HUES64 (cell line): ENCODE data around the gene EDN1.

ENCODE experiments used
- H3K27ac ChIP-seq: 2 replicates; pipeline ENCODE4 v1.7.0; 2013; ENCODE audit warnings: low read depth, low read length, inconsistent platforms
- H3K27me3 ChIP-seq: 2 replicates; pipeline ENCODE4 v1.6.1; 2013; ENCODE audit warnings: mild to moderate bottlenecking, low read length; ENCODE audit not compliant: insufficient read depth
- H3K36me3 ChIP-seq: 2 replicates; pipeline ENCODE4 v1.6.1; 2013; ENCODE audit warnings: mild to moderate bottlenecking, low read length; ENCODE audit not compliant: insufficient read depth
- H3K4me1 ChIP-seq: 2 replicates; pipeline ENCODE4 v1.6.1; 2013; ENCODE audit warnings: mild to moderate bottlenecking, low read length, moderate library complexity; ENCODE audit not compliant: insufficient read depth
- H3K4me3 ChIP-seq: 2 replicates; pipeline ENCODE4 v1.5.1; 2013; ENCODE audit warnings: mild to moderate bottlenecking, low read length, moderate library complexity
- H3K9ac ChIP-seq: 2 replicates; pipeline ENCODE4 v1.6.1; 2013; ENCODE audit warnings: mild to moderate bottlenecking, low read depth, low read length
- H3K9me3 ChIP-seq: 2 replicates; pipeline ENCODE4 v1.6.1; 2013; ENCODE audit warnings: low read depth, low read length; ENCODE audit not compliant: insufficient read depth
- WGBS: fragments of 150-250, 120-280 bp; methylation state at CpG from one replicate; pipeline ENCODE4 v1.1.7; 2013; ENCODE audit warnings: missing lambda C conversion rate; 5-methylcytosine and 5-hydroxymethylcytosine counted together

The EDN1 gene

DNA sequence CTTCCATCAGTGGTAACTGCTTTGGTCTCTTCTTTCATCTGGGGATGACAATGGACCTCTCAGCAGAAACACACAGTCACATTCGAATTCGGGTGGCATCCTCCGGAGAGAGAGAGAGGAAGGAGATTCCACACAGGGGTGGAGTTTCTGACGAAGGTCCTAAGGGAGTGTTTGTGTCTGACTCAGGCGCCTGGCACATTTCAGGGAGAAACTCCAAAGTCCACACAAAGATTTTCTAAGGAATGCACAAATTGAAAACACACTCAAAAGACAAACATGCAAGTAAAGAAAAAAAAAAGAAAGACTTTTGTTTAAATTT lies 6.1 kb downstream of the EDN1 start:
- peaks cover 14% of the 10 kb centered on the region for H3K4me1 ChIP-seq
- no peak overlapping the region for H3K27ac ChIP-seq
- H3K9ac ChIP-seq: no peak overlapping the region
- peaks cover 5% of the 10 kb centered on the region; the same call in 1 of the 2 replicates for H3K27me3 ChIP-seq
- H3K9me3 ChIP-seq: no peaks in the 10 kb centered on the region
- H3K36me3 ChIP-seq: peaks cover 29% of the 10 kb centered on the region; the same call in 1 of the 2 replicates
- H3K4me3 ChIP-seq: no peak overlapping the region
- WGBS: 61% methylated on average over 5 of the region's 5 CpGs

DNA sequence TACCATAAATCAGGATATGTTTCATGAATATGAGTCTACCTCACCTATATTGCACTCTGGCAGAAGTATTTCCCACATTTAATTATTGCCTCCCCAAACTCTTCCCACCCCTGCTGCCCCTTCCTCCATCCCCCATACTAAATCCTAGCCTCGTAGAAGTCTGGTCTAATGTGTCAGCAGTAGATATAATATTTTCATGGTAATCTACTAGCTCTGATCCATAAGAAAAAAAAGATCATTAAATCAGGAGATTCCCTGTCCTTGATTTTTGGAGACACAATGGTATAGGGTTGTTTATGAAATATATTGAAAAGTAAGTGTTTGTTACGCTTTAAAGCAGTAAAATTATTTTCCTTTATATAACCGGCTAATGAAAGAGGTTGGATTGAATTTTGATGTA lies 6.4 kb downstream of the EDN1 start:
- peaks cover 29% of the 10 kb centered on the region; the same call in 1 of the 2 replicates for H3K36me3 ChIP-seq
- H3K4me3 ChIP-seq: no peak overlapping the region
- no peaks in the 10 kb centered on the region for H3K9me3 ChIP-seq
- peaks cover 10% of the 10 kb centered on the region for H3K4me1 ChIP-seq
- no peak overlapping the region for H3K27ac ChIP-seq
- WGBS: 90% methylated on average over 2 of the region's 3 CpGs
- 0 out of 2 replicates have a peak, but pooled peaks cover 1% of the 10 kb centered on the region for H3K27me3 ChIP-seq
- H3K9ac ChIP-seq: no peak overlapping the region

DNA sequence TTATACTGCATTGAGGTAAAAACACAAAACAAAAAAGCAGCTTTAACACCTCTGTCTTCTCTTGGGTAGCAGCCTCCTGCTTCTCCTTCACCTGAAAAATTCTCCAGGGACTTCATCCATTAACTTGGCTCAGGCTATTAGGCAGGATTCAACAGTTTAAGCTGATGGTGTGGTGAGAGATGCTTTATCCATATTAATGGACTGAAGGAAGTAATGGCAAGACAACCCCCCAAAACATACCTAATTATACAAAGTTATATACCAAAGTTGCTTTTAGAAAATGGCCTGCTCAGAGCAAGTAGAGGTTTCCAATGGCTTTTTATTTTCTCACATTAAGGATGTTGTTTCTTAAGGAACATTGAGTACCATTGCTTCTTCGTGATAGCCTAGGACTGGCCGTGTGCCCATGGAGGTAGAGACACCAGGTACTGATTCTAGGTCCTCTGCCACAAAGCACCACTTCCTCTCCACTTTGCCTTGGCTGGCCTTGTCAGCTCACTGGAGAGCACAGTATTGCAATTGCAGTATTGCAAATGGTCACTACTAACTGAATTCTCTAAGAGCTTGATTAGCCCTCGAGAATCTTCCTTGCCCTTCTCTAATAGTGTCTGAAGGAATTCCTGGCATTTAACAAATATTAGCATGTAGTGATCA lies 7.3 kb downstream of the EDN1 start:
- WGBS: 94% methylated on average over 3 of the region's 3 CpGs
- H3K4me1 ChIP-seq: peaks cover 2% of the 10 kb centered on the region; the same call in 1 of the 2 replicates

DNA sequence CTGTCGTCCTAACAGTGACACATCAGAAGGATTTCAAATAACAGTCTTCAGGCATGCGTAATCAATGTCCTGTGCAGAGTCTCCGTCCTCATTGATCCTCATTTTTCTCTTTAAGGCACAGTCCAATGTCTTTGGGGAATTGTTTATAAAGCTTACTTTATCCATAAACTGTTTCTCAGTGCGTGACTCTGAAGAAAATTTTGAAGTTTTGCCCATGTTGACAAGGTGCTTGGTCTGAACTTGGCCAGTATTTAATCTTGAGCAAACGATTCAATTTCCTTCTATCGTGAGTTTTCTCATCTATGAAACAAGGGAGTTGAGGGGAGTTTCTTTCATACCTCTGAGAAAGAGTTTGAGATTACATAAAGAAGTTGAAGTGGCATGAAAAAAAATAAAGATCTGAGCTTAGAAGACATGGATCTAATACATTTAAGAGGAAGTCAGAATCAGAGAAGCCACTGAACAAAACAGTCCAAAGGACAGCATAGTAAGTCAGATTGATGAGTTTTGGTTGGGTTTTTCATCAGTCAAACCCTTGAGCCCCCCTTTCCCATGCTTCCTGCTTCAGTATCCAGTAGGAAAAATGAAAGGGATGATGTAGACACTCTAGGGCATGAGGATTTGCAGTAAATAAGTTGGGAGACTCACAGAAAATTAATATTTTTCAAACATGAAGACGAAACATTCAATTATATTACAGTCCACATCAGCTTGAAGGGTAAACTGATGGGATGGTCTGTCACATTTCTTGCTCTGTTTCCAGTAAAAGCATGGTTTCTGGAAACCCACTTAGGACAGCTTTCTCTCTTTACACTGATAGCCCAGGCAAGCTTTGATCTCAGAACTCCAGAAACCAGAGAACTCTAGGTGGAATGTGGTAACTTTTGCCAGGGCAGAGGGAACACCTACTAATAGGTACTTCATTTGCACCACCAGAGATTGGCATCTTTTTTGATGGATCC lies 8.1 kb downstream of the EDN1 start:
- Histone ChIP-seq H3K36me3 (peaks cover 21% of the 10 kb centered on the region; the same call in 1 of the 2 replicates), H3K27me3 (no peaks in the 10 kb centered on the region), H3K27ac (no peak overlapping the region), H3K9me3 (no peaks in the 10 kb centered on the region), H3K4me1 (no peaks in the 10 kb centered on the region), H3K9ac (no peak overlapping the region), H3K4me3 (no peak overlapping the region)
- WGBS: 95% methylated on average over 7 of the region's 7 CpGs

More for the DNA sequence above, 7.3 kb downstream of the EDN1 start:
- Histone ChIP-seq H3K27ac (no peak overlapping the region), H3K9ac (no peak overlapping the region), H3K27me3 (no peaks in the 10 kb centered on the region), H3K9me3 (no peaks in the 10 kb centered on the region), H3K4me3 (no peak overlapping the region), H3K36me3 (peaks cover 29% of the 10 kb centered on the region; the same call in 1 of the 2 replicates)

DNA sequence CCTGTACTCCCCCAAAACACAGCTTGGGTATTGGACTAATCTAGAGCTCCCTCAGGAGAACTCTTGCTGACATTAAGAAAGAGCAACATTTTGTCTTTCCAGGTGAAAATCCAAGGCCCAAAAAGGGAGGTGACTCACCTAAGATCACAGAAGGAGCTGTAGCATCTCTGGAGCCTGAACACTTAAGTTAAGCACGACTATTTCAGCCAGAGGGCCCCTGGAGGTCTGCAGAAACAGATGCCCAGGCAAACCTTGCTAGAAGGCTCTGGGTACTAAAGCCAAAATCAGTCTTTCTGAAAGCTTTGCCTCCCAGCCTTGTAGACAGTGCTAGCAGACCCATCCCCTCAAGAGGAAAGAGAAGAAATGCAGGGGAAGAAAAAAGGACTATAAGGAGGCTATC lies 8.8 kb downstream of the EDN1 start:
- no peak overlapping the region for H3K27ac ChIP-seq
- no peak overlapping the region for H3K4me3 ChIP-seq
- H3K9me3 ChIP-seq: no peaks in the 10 kb centered on the region
- H3K9ac ChIP-seq: no peak overlapping the region
- 85% methylated on average over 1 of the region's 1 CpG for WGBS
- peaks cover 15% of the 10 kb centered on the region; the same call in 1 of the 2 replicates for H3K36me3 ChIP-seq
- H3K4me1 ChIP-seq: no peaks in the 10 kb centered on the region
- no peaks in the 10 kb centered on the region for H3K27me3 ChIP-seq

DNA sequence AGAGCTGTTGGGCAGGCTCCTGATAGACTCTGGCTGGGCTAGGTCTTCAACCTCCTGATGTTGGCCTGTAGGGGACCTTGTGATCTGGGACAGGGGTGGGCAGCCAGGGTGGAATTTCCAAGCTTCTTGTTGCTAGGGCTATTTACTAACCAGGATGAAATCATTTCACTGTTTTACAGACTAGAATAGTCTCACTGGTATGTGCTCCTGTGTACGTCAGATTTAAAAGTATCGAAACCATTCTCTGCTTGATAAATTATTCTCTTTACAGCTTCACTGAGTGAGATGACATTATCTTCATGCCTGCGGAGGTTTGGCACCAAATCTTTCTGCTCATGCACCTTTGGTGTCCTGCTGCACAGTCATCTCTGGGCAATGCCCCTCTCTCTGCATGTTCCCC lies 10.9 kb downstream of the EDN1 start:
- Histone ChIP-seq H3K4me1 (no peaks in the 10 kb centered on the region), H3K36me3 (peaks cover 9% of the 10 kb centered on the region; the same call in 1 of the 2 replicates), H3K9ac (no peak overlapping the region), H3K27me3 (no peaks in the 10 kb centered on the region), H3K4me3 (no peak overlapping the region), H3K27ac (no peak overlapping the region), H3K9me3 (no peaks in the 10 kb centered on the region)
- WGBS: 96% methylated on average over 3 of the region's 3 CpGs

DNA sequence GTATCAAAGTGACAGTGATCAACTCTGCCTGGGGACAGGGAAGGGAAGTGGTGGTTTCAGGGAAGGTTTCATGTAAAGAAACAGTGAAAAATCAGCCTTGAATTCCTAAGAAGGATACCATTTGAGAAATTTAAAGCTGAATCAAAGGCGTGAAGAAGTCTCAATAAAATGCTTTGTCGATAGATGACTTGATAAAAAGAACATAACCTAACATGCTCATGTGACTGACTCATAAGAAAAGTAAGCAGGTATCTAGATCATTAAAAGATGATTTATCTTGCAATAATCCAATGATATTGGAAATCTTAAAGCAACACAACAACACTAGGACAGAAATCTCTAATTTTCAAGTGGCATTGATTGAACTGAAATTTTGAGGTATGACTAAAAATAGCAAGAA lies 14.3 kb downstream of the EDN1 start:
- Histone ChIP-seq H3K4me1 (no peaks in the 10 kb centered on the region), H3K36me3 (no peaks in the 10 kb centered on the region), H3K27ac (no peak overlapping the region), H3K4me3 (no peak overlapping the region), H3K9ac (no peak overlapping the region), H3K9me3 (peaks cover 5% of the 10 kb centered on the region; the same call in 1 of the 2 replicates), H3K27me3 (no peaks in the 10 kb centered on the region)
- WGBS: 100% methylated on average over 2 of the region's 2 CpGs

DNA sequence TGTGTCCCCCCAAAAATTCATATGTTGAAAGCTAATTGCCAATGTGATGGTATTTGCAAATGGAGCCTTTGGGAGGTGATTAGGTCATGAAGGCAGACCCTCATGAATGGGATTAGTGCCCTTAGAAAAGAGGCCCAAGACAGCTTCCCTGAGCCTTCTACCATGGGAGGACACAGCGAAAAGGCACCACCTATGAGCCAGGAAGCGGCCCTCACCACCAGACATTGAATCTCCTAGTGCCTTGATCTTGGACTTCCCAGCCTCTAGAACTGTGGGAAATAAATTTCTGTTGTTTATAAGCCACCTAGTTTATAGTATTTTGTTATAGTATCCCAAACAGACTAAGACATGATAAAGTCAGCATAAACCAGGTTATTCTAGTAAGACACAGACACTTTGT lies 18.9 kb downstream of the EDN1 start:
- Histone ChIP-seq H3K9ac (no peak overlapping the region), H3K36me3 (no peaks in the 10 kb centered on the region), H3K4me1 (no peaks in the 10 kb centered on the region), H3K27me3 (no peaks in the 10 kb centered on the region), H3K9me3 (peaks cover 5% of the 10 kb centered on the region; the same call in 1 of the 2 replicates), H3K4me3 (no peak overlapping the region), H3K27ac (no peak overlapping the region)
- WGBS: 95% methylated on average over 2 of the region's 2 CpGs

DNA sequence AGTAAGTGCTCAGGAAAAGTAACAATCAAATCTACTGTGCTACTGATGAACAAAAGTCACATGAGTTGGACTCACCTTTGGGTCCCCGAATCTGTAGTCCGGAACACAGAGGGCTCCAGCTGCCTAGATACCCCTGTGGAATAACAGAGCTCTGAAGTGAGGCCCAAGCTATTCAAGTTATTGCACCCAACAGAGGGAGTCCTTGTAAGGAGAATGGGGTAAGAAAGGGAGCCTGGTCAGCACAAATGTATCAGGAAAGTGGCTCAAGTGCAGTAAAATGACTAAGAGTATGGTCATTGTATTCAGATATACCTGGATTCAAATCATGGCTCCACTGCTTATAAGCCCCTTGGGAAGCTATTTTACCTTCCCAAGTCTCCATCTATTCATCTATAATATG lies 20.9 kb downstream of the EDN1 start:
- no peak overlapping the region for H3K9ac ChIP-seq
- H3K9me3 ChIP-seq: peaks cover 5% of the 10 kb centered on the region; the same call in 1 of the 2 replicates
- no peaks in the 10 kb centered on the region for H3K27me3 ChIP-seq
- no peaks in the 10 kb centered on the region for H3K36me3 ChIP-seq
- no peaks in the 10 kb centered on the region for H3K4me1 ChIP-seq
- no peak overlapping the region for H3K4me3 ChIP-seq
- 97% methylated on average over 2 of the region's 2 CpGs for WGBS
- H3K27ac ChIP-seq: no peak overlapping the region

DNA sequence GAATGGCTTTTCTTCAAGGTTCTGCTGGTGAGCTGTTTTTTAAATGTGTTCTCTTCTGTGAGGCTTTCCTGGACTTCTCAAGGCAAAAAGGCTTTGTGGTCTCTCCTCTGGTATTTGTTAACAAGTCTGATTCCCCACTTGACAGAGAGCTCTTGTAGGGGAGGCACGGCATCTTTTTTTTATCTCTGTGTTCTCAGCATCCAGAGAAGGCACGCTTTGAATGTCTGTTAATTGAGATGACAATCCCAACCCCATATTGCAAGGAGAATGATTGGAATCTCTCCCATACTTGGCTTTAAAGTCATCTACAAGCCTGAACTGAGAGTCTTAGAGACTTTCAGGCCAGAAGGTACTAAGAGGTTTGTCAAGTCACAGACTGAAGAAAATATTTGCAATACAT lies 22.6 kb downstream of the EDN1 start:
- no peak overlapping the region for H3K4me3 ChIP-seq
- no peak overlapping the region for H3K9ac ChIP-seq
- H3K4me1 ChIP-seq: no peaks in the 10 kb centered on the region
- no peak overlapping the region for H3K27ac ChIP-seq
- no peaks in the 10 kb centered on the region for H3K36me3 ChIP-seq
- 100% methylated on average over 2 of the region's 2 CpGs for WGBS
- no peaks in the 10 kb centered on the region for H3K27me3 ChIP-seq
- H3K9me3 ChIP-seq: peaks cover 12% of the 10 kb centered on the region

DNA sequence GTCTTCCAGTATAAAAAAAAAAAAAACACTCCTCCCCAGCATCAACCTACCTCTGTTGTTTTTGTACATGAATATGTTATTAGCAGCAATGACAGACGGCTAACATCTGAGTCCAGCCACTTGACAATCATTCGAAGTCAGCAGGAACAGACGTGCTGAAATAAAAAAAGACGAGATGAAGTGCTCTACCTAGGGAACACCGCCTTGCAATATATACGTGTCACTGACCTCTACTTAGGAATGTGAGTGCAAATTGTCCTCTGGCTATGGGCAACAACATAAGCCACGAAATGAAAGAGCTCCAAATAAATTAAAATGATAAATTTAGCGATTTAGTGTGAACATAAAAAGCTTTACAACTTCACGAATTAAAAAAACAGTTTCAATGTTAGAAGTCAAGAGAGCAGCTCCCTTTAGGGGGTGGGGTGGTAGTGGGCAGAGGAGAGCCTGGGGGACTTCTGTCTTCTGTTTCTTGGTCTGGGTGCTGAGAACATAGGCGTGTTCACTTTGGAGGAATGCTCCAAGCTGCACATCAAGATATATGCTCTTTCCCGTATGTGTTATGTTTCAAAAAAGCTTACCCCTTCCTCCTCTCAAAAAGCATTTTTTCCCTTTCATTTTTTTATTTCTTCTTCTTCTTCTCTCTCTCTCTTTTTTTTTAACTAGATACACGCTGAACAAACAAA lies 23.3 kb downstream of the EDN1 start:
- Histone ChIP-seq H3K4me1 (no peaks in the 10 kb centered on the region), H3K9ac (no peak overlapping the region), H3K27me3 (no peaks in the 10 kb centered on the region), H3K9me3 (peaks cover 18% of the 10 kb centered on the region), H3K36me3 (no peaks in the 10 kb centered on the region), H3K4me3 (no peak overlapping the region), H3K27ac (no peak overlapping the region)
- 95% methylated on average over 12 of the region's 12 CpGs for WGBS
